ENCODE data around the gene PI4KB. TPM values are rescaled to one million over a fixed set of nuclear protein-coding genes. Genes with fewer than 3 reads are reported as not detected.

Gene PI4KB
- total RNA-seq, 1 experiment from 2014 or later = 45.1 TPM

DNA sequence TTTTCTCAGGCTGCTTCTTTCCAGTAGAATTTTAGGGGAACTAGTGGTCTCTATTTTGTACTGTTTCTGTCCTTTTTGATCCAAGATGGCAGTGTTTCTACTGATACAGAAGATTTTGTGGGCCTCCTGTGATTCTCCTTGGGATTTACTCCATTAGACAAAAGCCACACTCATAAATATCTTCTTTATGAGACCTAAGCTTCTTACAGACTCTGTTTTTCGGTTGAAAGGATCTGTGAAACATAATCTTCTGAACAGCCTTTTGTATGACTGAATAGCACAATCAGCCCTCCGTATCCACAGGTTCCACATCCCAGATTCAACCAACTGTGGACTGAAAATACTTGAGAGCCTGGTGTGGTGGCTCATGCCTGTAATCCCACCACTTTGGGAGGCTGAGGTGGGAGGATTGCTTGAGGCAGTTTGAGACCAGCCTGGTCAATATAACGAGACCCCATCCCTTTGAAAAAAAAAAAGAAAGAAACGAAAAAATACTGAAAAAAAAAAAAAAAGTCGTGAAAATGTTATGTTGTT, 83.5 kb downstream of the PI4KB start:
- Histone ChIP-seq H4K20me1 (ENCODE audit: insufficient read depth) (no peaks in the 10 kb centered on the region), H3K79me2 (ENCODE audit: insufficient read depth, low read length) (peaks cover 5% of the 10 kb centered on the region; the same call in 1 of the 2 replicates), H3K27me3 (ENCODE audit: insufficient read depth, low read length) (no peaks in the 10 kb centered on the region), H3K36me3 (ENCODE audit: control insufficient read depth in 1 of 2, insufficient read depth in 2 of 2, low read length in 2 of 2) (peaks cover 63 to 80% of the 10 kb centered on the region in 2 experiments), H3K9me3 (ENCODE audit: control insufficient read depth in 1 of 2, insufficient read depth in 1 of 2, low read depth in 1 of 2, low read length in 2 of 2) (no peaks in the 10 kb centered on the region), H3K9me2 (ENCODE audit: insufficient read depth) (no peaks in the 10 kb centered on the region), H3K4me1 (ENCODE audit: control insufficient read depth in 1 of 2, insufficient read depth in 2 of 2, low read length in 2 of 2) (no peaks in the 10 kb centered on the region), H2AFZ (ENCODE audit: low read depth, low read length, poor library complexity, severe bottlenecking) (no peak overlapping the region), H3K9ac (ENCODE audit: low read length) (no peak overlapping the region), H3K4me2 (ENCODE audit: low read length) (no peak overlapping the region), H3K4me3 (replicated peaks in 1 of 2; ENCODE audit: low read depth in 1 of 2, low read length in 2 of 2) (no peak overlapping the region), H3K27ac (ENCODE audit: low read depth, low read length) (no peak overlapping the region)
- ChIA-PET POLR2A (no interaction called here), RAD21 (ENCODE audit: low non-redundant PET in 1 of 2, low total read pairs in 2 of 2, uncharacterized antibody in 2 of 2, unreplicated experiment in 2 of 2) (no interaction called here), CTCF (no interaction called here)
- intact Hi-C loops (cut with micrococcal nuclease) = loop anchor here (10.0 kb wide), 1 partner anchor 219 kb away; no protein-coding TSS in a partner anchor
- TF ChIP-seq CBX3 (IDR thresholded peaks at IDR 0.05; ENCODE audit: low read depth) = no peak
- no peak for TF ChIP-seq EGR1 (IDR thresholded peaks at IDR 0.05; ENCODE audit: low read depth)
- no peak for TF ChIP-seq ELF1 (IDR thresholded peaks at IDR 0.05; ENCODE audit: borderline replicate concordance, low read depth)
- TF ChIP-seq, protein P1, sequence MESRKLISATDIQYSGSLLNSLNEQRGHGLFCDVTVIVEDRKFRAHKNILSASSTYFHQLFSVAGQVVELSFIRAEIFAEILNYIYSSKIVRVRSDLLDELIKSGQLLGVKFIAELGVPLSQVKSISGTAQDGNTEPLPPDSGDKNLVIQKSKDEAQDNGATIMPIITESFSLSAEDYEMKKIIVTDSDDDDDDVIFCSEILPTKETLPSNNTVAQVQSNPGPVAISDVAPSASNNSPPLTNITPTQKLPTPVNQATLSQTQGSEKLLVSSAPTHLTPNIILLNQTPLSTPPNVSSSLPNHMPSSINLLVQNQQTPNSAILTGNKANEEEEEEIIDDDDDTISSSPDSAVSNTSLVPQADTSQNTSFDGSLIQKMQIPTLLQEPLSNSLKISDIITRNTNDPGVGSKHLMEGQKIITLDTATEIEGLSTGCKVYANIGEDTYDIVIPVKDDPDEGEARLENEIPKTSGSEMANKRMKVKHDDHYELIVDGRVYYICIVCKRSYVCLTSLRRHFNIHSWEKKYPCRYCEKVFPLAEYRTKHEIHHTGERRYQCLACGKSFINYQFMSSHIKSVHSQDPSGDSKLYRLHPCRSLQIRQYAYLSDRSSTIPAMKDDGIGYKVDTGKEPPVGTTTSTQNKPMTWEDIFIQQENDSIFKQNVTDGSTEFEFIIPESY (IDR thresholded peaks at IDR 0.05; ENCODE audit: extremely low read depth, insufficient replicate concordance, low read length) = no peak
- no peak for TF ChIP-seq SIN3A (IDR thresholded peaks at IDR 0.05; ENCODE audit: low read depth)
- TF ChIP-seq CEBPB (IDR thresholded peaks at IDR 0.05; ENCODE audit: low read depth) = no peak
- TF ChIP-seq, protein P2, sequence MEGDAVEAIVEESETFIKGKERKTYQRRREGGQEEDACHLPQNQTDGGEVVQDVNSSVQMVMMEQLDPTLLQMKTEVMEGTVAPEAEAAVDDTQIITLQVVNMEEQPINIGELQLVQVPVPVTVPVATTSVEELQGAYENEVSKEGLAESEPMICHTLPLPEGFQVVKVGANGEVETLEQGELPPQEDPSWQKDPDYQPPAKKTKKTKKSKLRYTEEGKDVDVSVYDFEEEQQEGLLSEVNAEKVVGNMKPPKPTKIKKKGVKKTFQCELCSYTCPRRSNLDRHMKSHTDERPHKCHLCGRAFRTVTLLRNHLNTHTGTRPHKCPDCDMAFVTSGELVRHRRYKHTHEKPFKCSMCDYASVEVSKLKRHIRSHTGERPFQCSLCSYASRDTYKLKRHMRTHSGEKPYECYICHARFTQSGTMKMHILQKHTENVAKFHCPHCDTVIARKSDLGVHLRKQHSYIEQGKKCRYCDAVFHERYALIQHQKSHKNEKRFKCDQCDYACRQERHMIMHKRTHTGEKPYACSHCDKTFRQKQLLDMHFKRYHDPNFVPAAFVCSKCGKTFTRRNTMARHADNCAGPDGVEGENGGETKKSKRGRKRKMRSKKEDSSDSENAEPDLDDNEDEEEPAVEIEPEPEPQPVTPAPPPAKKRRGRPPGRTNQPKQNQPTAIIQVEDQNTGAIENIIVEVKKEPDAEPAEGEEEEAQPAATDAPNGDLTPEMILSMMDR (IDR thresholded peaks at IDR 0.05 in 2 of 3, conservative IDR thresholded peaks at IDR 0.05 in 1 of 3; ENCODE audit: borderline replicate concordance in 1 of 3, insufficient read depth in 1 of 3, low read depth in 2 of 3, low read length in 2 of 3) = no peak
- no peak for DNase-seq (ENCODE audit: low read depth, low spot score)
- no TSS peak for BruUV-seq (replicated peaks)
- no peak for ATAC-seq

All from HCT116 (cell line).